K562 (cell line): Measurements from ENCODE around the gene SETD5. TPM values are rescaled to one million over a fixed set of nuclear protein-coding genes. Genes with fewer than 3 reads are reported as not detected.

ENCODE experiments used
- CBFA2T3 ChIP-seq: fragments of 450-650 bp; IDR thresholded peaks from 2 replicates; pipeline ENCODE4 v1.6.1; 2017
- CCAR2 ChIP-seq: fragments of 200-400 bp; formaldehyde crosslinking; IDR thresholded peaks from 2 replicates; pipeline ENCODE4 v1.6.1; 2017; ENCODE audit warnings: mild to moderate bottlenecking, low read depth, low read length
- MCM2 ChIP-seq: fragments of 450-650 bp; IDR thresholded peaks from 2 replicates; pipeline ENCODE4 v1.6.1; 2017; ENCODE audit warnings: low read depth, mild to moderate bottlenecking
- POLR2AphosphoS2 ChIP-seq: IDR thresholded peaks from 2 replicates; pipeline ENCODE4 v1.6.1; 2012; ENCODE audit warnings: low read length, improper control_type of control experiment
- SIN3A ChIP-seq, 2 experiments: fragments of 150-350 bp in 1 of 2; IDR thresholded peaks; 2 replicates each; pipeline ENCODE4 v1.6.1; 2011 to 2016; ENCODE audit warnings: borderline replicate concordance in 2 of 2, low read depth in 2 of 2, low read length in 2 of 2, mild to moderate bottlenecking in 2 of 2, moderate library complexity in 2 of 2; ENCODE audit not compliant: control insufficient read depth in 1 of 2
- ZFPM2 ChIP-seq: fragments of 250-450 bp; sonication (Bioruptor Pico); IDR thresholded peaks from 2 replicates; pipeline ENCODE4 v1.5.1; 2022; ENCODE audit warnings: mild to moderate bottlenecking
- ZNF696 ChIP-seq: fragments of 250-450 bp; sonication (Bioruptor Pico); conservative IDR thresholded peaks from 2 replicates; pipeline ENCODE4 v1.4.0; 2020; ENCODE audit warnings: mild to moderate bottlenecking, moderate library complexity
- polyA plus RNA-seq, 8 experiments: library from polyadenylated mRNA; depleted of rRNA in 4 of 8; stranded (reverse) in 5 of 8; unstranded in 3 of 8; fragments of >200 nt; fragmentation: Nextera tagmentation in 2 of 8; fragmentation: Illumina TruSeq in 1 of 8; extraction: Ambion mirVana in 2 of 8; extraction: Trizol in 1 of 8; gene quantifications; 2 replicates each; pipeline versions ENCODE4 v1.2.1 to v1.2.3, GENCODE V29; 2011 to 2014; ENCODE audit warnings: inconsistent platforms in 1 of 8, missing spikeins in 1 of 8
- total RNA-seq, 7 experiments: library from RNA; depleted of rRNA in 6 of 7; stranded (reverse); fragments of >200 nt in 6 of 7; fragmentation: Illumina TruSeq in 2 of 7; extraction: Trizol in 2 of 7; gene quantifications; 2 replicates each; pipeline versions ENCODE4 v1.2.1 to v1.2.3, GENCODE V29; 2011 to 2021; ENCODE audit warnings: low replicate concordance in 1 of 7
- TF ChIP-seq, protein P1 (sequence below): fragments of 200-600 bp; sonication (generic); IDR thresholded peaks from one replicate; pipeline ENCODE4 v1.6.1; 2012; ENCODE audit warnings: mild to moderate bottlenecking, low read depth, low read length, inconsistent platforms
- TF ChIP-seq, protein P2 (sequence below): fragments of 450-650 bp; formaldehyde crosslinking; IDR thresholded peaks from 2 replicates; pipeline ENCODE4 v1.4.0; 2020; ENCODE audit warnings: mild to moderate bottlenecking, moderate library complexity
- TF ChIP-seq, protein P3 (sequence below), 2 experiments: fragments of 450-650 bp in 1 of 2; sonication (generic) in 1 of 2; formaldehyde crosslinking; conservative IDR thresholded peaks; 2 replicates each; pipeline versions ENCODE4 v1.4.0 to v1.8.1; 2020 to 2022; ENCODE audit warnings: mild to moderate bottlenecking in 1 of 2, missing genetic modification reagents in 1 of 2
- TF ChIP-seq, protein P4 (sequence below): sonication (generic); formaldehyde crosslinking; IDR thresholded peaks from 2 replicates; pipeline ENCODE4 v1.8.0; 2022; ENCODE audit warnings: missing genetic modification reagents, mild to moderate bottlenecking, borderline replicate concordance

Gene SETD5
- total and polyA plus RNA-seq, 9 of the 15 experiments (the other 6 are each of a cell fraction or from before 2014, with no cell fraction given): 20.8 to 135 (median 87.2) TPM

DNA sequence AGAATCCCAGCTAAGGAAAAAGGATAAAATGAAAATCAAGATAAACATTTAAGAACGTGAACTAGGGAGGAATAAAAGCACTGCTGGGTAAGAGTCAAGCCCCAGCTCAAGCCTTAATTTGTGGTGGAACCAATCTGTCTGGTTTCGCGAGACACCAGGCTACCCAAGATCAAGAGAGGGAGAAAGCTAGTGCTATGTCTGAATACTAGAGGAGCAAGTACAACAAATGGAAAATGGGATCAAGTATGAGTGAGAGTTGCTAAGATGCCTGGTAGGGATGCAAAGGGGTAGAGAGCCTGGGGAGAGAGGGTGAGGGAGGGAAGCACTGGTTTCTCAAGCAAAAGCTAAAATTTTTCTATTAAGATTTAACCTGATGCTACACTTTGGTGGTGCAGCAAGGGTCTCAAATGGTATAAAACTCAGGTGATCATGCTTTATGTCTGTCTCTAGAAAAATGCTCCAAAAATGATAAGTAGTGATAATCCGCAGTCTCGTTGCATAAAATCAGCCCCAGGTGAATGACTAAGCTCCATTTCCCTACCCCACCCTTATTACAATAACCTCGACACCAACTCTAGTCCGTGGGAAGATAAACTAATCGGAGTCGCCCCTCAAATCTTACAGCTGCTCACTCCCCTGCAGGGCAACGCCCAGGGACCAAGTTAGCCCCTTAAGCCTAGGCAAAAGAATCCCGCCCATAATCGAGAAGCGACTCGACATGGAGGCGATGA, 1.7 kb upstream of the SETD5 start (continued):
- TF ChIP-seq, protein P1, sequence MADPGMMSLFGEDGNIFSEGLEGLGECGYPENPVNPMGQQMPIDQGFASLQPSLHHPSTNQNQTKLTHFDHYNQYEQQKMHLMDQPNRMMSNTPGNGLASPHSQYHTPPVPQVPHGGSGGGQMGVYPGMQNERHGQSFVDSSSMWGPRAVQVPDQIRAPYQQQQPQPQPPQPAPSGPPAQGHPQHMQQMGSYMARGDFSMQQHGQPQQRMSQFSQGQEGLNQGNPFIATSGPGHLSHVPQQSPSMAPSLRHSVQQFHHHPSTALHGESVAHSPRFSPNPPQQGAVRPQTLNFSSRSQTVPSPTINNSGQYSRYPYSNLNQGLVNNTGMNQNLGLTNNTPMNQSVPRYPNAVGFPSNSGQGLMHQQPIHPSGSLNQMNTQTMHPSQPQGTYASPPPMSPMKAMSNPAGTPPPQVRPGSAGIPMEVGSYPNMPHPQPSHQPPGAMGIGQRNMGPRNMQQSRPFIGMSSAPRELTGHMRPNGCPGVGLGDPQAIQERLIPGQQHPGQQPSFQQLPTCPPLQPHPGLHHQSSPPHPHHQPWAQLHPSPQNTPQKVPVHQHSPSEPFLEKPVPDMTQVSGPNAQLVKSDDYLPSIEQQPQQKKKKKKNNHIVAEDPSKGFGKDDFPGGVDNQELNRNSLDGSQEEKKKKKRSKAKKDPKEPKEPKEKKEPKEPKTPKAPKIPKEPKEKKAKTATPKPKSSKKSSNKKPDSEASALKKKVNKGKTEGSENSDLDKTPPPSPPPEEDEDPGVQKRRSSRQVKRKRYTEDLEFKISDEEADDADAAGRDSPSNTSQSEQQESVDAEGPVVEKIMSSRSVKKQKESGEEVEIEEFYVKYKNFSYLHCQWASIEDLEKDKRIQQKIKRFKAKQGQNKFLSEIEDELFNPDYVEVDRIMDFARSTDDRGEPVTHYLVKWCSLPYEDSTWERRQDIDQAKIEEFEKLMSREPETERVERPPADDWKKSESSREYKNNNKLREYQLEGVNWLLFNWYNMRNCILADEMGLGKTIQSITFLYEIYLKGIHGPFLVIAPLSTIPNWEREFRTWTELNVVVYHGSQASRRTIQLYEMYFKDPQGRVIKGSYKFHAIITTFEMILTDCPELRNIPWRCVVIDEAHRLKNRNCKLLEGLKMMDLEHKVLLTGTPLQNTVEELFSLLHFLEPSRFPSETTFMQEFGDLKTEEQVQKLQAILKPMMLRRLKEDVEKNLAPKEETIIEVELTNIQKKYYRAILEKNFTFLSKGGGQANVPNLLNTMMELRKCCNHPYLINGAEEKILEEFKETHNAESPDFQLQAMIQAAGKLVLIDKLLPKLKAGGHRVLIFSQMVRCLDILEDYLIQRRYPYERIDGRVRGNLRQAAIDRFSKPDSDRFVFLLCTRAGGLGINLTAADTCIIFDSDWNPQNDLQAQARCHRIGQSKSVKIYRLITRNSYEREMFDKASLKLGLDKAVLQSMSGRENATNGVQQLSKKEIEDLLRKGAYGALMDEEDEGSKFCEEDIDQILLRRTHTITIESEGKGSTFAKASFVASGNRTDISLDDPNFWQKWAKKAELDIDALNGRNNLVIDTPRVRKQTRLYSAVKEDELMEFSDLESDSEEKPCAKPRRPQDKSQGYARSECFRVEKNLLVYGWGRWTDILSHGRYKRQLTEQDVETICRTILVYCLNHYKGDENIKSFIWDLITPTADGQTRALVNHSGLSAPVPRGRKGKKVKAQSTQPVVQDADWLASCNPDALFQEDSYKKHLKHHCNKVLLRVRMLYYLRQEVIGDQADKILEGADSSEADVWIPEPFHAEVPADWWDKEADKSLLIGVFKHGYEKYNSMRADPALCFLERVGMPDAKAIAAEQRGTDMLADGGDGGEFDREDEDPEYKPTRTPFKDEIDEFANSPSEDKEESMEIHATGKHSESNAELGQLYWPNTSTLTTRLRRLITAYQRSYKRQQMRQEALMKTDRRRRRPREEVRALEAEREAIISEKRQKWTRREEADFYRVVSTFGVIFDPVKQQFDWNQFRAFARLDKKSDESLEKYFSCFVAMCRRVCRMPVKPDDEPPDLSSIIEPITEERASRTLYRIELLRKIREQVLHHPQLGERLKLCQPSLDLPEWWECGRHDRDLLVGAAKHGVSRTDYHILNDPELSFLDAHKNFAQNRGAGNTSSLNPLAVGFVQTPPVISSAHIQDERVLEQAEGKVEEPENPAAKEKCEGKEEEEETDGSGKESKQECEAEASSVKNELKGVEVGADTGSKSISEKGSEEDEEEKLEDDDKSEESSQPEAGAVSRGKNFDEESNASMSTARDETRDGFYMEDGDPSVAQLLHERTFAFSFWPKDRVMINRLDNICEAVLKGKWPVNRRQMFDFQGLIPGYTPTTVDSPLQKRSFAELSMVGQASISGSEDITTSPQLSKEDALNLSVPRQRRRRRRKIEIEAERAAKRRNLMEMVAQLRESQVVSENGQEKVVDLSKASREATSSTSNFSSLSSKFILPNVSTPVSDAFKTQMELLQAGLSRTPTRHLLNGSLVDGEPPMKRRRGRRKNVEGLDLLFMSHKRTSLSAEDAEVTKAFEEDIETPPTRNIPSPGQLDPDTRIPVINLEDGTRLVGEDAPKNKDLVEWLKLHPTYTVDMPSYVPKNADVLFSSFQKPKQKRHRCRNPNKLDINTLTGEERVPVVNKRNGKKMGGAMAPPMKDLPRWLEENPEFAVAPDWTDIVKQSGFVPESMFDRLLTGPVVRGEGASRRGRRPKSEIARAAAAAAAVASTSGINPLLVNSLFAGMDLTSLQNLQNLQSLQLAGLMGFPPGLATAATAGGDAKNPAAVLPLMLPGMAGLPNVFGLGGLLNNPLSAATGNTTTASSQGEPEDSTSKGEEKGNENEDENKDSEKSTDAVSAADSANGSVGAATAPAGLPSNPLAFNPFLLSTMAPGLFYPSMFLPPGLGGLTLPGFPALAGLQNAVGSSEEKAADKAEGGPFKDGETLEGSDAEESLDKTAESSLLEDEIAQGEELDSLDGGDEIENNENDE: no peak
- no peak for TF ChIP-seq POLR2AphosphoS2
- no peak for TF ChIP-seq MCM2
- no peak for TF ChIP-seq CCAR2
- TF ChIP-seq, protein P2, sequence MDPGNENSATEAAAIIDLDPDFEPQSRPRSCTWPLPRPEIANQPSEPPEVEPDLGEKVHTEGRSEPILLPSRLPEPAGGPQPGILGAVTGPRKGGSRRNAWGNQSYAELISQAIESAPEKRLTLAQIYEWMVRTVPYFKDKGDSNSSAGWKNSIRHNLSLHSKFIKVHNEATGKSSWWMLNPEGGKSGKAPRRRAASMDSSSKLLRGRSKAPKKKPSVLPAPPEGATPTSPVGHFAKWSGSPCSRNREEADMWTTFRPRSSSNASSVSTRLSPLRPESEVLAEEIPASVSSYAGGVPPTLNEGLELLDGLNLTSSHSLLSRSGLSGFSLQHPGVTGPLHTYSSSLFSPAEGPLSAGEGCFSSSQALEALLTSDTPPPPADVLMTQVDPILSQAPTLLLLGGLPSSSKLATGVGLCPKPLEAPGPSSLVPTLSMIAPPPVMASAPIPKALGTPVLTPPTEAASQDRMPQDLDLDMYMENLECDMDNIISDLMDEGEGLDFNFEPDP (CRISPR knock-in tag): no peak
- peak in 1 of 2 experiments; percentile 61; a peak in 1 of 4 replicates for TF ChIP-seq SIN3A (IDR thresholded peaks at IDR 0.05; ENCODE audit: borderline replicate concordance in 2 of 2, control insufficient read depth in 1 of 2, low read depth in 2 of 2, low read length in 2 of 2)
- TF ChIP-seq, protein P3, sequence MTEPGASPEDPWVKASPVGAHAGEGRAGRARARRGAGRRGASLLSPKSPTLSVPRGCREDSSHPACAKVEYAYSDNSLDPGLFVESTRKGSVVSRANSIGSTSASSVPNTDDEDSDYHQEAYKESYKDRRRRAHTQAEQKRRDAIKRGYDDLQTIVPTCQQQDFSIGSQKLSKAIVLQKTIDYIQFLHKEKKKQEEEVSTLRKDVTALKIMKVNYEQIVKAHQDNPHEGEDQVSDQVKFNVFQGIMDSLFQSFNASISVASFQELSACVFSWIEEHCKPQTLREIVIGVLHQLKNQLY (CRISPR knock-in tag; conservative IDR thresholded peaks at IDR 0.05): no peak
- no peak for TF ChIP-seq ZFPM2 (CRISPR knock-in tag)
- no peak; the same call in 1 of the 2 replicates for TF ChIP-seq CBFA2T3
- no peak for TF ChIP-seq ZNF696 (CRISPR knock-in tag)
- TF ChIP-seq, protein P4, sequence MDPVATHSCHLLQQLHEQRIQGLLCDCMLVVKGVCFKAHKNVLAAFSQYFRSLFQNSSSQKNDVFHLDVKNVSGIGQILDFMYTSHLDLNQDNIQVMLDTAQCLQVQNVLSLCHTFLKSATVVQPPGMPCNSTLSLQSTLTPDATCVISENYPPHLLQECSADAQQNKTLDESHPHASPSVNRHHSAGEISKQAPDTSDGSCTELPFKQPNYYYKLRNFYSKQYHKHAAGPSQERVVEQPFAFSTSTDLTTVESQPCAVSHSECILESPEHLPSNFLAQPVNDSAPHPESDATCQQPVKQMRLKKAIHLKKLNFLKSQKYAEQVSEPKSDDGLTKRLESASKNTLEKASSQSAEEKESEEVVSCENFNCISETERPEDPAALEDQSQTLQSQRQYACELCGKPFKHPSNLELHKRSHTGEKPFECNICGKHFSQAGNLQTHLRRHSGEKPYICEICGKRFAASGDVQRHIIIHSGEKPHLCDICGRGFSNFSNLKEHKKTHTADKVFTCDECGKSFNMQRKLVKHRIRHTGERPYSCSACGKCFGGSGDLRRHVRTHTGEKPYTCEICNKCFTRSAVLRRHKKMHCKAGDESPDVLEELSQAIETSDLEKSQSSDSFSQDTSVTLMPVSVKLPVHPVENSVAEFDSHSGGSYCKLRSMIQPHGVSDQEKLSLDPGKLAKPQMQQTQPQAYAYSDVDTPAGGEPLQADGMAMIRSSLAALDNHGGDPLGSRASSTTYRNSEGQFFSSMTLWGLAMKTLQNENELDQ (CRISPR knock-in tag): no peak
